GM18505 (cell line): Measurements from ENCODE around the gene LY6G6D.

Experiments
- ATAC-seq: cut with Tn5 transposase; IDR thresholded peaks from one replicate; pipeline ENCODE4 v1.9.1; 2021; ENCODE audit not compliant: unreplicated experiment
- POLR2A ChIP-seq: IDR thresholded peaks from 4 replicates; pipeline ENCODE4 v1.6.1; 2011; ENCODE audit warnings: borderline replicate concordance; ENCODE audit not compliant: insufficient read depth, insufficient read length; ENCODE audit errors: extremely low read depth

Gene LY6G6D

DNA sequence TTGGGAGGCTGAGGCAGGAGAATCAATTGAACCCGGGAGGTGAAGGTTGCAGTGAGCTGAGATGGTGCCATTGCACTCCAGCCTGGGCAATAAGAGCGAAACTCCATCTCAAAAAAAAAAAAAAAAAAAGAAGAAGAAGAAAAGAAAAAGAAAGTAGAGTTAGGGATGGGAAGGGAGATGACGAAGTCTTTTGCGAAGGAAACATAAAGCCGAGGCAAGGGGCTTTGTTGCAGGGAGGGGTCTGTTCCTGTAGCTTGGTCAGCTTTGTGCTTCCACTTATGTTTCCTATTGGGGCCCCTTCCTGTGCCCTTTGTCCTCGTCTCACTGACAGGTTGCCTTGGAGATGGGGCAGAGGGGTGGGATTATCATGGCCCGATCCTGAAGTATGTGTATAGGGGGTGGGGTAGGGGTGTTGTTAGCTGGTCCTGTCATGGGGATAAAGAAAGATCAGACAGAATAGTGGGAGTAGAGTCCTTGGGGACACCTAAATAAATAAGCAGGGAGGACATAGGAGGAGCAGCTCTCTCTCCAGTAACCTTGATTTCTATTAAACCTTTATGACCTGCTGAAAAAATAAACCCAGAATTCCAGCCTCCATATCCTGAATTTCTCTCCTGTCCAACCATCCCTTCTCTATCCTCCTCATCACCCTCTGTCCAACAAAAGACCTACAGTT lies 22.3 kb downstream of the LY6G6D start:
- TF ChIP-seq POLR2A: no peak
- ATAC-seq: no peak

DNA sequence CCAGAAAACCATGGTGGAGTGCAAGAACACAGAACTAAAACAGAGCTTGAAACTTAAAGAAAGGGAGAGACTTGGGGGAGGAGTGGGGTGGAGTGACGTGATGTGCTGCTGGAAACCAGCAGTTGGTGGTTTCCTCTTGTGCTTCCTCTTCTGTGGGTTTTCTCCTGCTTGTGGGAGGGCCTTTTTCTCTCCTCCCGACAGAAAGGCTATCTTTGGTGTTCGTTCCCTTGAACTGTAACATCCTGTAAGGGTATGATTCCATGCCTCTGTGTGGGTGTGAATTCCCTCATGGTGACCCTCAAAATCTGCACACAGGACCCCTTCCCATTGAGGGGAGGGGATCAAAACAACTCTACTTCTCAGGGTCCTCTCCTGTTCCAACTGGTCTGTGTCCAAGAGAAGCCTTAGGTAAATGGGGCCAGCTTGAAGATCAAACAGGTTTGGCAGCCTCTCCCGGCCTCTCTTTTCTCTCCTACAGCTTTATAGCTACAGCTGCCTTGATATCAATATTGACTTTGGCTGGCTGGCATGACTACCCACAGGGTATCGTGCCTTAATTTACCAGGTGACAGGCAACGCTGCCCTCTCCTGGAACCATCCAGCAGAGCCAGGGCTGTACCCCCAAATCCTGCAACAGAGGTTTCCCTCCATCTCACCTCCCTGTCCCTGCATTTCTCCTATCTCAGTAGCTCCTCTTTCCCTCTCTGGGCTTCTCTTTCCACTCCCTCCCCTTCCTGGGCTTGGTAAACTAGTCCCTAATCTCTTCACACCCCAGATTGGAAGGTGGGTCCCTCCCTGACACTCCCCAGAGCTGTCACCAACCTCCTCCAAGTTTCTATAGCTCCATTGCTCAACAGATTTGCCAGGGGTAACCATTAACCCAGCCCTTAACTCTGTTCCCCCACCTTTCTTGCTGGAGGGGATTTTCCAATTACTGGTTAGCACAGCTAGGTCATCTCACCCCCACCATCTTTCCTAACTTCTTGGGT lies 23.1 kb downstream of the LY6G6D start:
- peak; percentile 55 for TF ChIP-seq POLR2A
- ATAC-seq: peak; percentile 25

DNA sequence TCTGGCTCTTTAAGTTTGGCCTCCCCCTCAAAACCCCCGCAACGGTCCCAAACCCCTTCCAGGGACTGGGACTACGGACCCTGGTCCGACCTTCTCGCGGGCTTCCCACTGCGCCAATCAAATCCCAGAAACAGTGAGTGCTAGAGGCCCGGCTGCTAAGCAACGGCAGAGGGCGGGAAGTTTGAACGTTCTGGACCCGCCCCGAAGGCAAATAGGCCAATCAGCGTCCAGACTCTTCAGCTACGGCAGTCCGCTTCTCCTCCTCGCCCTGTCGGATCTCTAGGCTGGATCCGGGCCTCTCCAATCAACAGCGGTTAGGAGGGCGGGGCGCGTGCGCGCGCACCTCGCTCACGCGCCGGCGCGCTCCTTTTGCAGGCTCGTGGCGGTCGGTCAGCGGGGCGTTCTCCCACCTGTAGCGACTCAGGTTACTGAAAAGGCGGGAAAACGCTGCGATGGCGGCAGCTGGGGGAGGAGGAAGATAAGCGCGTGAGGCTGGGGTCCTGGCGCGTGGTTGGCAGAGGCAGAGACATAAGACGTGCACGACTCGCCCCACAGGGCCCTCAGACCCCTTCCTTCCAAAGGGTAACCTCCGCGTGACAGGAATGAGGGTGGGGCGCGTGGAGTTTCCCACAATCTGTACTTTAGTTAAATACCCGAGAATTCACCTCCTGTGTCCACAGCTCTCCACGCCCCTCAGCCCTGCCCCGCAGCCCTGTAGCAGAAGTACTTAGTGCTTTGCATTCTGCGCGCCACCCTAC lies 24.7 kb downstream of the LY6G6D start, which contains the start of gene MSH5:
MSH5 (plus strand) TSS at position 367 of the 758 bp plus-strand sequence. CDS start 462 bp downstream, outside the sequence.
- peak; percentile 57 for TF ChIP-seq POLR2A
- peak; percentile 71 for ATAC-seq

DNA sequence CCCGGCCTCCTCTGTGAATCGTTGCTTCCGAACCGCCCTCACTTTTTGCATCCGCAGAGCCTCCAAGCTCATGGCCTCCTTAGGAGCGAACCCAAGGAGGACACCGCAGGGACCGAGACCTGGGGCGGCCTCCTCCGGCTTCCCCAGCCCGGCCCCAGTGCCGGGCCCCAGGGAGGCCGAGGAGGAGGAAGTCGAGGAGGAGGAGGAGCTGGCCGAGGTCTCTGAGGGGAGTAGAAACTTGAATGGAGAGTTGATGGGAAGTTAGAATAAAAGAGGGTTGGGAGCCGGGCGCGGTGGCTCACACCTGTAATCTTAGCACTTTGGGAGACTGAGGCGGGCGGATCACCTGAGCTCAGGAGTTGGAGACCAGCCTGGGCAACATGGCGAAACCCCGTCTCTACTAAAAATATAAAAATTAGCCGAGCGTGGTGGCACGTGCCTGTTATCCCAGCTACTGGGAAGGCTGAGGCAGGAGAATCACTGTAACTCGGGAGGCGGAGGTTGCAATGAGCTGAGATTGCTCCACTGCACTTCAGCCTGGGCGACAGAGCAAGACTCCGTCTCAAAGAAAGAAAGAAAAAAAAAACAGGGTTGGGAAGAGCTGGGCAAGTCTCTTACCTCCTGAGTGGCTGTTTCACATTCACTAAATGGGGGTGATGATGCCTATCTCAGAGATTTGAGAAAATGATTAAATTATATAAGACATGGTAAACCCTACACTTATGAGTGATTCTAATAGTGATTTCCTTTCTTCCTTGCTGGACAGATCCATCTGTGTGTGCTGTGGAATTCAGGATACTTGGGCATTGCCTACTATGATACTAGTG lies 25.5 kb downstream of the LY6G6D start:
- no peak for TF ChIP-seq POLR2A
- peak; percentile 5 for ATAC-seq

DNA sequence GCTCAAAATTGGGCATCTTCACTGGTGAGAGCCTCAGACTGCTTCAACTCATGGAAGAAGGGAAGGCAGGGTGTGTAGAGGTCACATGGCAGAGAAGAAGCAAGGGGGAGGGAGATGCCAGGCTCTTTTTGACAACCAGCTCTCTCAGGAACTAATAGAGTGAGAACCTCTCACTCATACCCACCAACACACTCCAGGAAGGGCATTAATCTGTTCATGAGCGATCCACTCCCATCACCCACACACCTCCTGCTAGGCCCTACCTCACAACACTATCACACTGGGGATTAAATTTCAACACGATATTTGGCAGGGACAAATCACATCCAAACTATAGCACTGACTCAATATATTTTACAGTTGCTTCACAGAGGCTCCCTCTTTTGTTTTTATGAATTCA lies 26.7 kb downstream of the LY6G6D start:
- no peak for ATAC-seq

DNA sequence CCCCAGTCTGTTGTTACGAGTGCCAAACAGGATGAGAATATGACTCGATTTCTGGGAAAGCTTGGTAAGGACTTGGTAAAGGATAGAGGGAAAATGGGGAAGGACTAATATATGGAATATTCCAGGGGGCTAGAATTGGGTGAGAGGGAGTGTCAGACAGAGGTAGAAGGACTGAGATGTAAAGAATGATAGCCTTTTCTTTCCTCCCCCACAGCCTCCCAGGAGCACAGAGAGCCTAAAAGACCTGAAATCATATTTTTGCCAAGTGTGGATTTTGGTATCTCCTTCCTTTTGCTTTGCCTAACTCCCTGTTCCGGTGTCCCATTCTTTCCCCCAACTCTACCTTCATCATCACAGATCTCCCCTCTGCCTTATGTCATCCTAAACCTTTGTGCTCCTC lies 27.7 kb downstream of the LY6G6D start:
- no peak for ATAC-seq

More for the DNA sequence above, 26.7 kb downstream of the LY6G6D start:
- TF ChIP-seq POLR2A: no peak

DNA sequence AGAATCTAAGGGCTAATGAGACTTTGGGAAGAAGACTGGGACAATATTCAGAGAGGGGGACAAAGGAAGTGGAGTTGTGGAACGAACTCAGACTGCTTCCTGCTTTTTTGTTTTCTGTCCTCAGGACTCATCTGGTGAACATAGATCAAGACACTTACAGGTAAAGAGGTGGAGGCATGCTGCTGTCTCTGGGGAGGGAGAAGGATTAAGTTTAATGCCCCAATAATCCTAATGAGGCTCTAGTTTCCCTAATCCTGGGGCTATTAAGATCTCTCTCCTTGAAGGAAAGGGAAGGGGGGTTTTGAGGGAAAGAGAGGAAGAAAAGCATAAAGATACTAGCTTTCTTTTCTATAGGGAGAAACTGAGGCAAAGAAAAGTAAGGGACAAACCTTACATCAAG lies 29.3 kb downstream of the LY6G6D start:
- TF ChIP-seq POLR2A: no peak
- ATAC-seq: no peak

More for the DNA sequence above, 27.7 kb downstream of the LY6G6D start:
- no peak for TF ChIP-seq POLR2A

DNA sequence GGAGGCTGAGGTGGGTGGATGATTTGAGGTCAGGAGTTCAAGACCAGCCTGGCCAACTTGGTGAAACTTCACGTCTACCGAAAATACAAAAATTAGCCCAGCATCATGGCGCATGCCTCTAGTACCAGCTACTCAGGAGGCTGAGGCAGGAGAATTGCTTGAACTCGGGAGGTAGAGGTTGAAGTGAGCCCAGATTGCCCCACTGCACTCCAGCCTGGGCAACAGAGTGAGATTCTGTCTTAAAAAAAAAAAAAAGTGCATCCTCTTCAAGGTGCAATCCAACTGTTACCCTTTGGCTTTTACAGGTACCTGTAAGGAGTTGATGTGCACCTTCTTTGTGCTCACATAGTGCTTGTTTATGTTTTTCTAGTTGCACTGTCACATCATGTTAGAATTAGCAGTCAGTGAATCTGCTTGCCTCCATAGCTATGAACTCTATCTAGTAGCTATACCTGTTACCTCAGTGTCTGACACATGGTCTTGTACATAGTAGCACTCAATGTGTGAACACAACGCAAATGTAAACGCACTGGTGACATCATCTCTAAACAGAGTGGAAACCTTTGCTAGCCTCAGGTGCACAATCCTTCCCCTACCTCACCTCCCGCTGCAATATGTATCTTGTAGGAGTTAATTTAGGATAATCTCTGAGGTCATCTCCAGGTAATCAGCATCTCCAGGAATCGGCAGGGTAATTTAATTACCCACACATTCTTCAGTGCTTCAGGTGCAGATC lies 34.3 kb downstream of the LY6G6D start:
- no peak for TF ChIP-seq POLR2A

DNA sequence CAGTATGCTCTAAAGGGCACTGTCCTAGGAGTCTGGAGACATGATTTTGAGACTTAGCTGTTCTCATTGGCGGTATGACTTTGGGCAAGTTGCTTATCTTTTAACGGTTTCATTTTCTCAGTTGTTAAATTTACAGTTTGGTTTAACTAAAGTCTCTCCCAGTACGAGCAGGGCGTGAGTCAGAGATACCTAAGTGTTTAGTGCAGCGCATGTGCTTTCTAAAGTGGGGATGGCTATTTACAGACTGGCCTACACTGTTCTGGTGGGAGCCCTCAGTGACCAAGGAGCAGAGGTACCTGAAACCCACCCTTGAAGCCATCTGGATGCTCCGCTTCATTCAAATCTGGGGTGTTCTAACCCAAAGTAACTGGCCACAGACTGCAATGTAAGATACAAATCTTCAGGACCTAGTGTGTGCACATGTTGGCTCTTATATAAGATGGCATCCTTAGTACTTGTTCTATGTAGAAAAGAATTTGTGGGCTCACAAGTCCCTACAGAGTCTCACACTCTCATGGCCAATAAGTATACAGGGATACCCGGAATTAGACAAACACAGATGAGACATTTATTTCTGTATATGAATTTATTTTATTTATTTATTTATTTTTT lies 35.4 kb downstream of the LY6G6D start:
- TF ChIP-seq POLR2A: no peak
- ATAC-seq: no peak

More for the DNA sequence above, 34.3 kb downstream of the LY6G6D start:
- no peak for ATAC-seq

DNA sequence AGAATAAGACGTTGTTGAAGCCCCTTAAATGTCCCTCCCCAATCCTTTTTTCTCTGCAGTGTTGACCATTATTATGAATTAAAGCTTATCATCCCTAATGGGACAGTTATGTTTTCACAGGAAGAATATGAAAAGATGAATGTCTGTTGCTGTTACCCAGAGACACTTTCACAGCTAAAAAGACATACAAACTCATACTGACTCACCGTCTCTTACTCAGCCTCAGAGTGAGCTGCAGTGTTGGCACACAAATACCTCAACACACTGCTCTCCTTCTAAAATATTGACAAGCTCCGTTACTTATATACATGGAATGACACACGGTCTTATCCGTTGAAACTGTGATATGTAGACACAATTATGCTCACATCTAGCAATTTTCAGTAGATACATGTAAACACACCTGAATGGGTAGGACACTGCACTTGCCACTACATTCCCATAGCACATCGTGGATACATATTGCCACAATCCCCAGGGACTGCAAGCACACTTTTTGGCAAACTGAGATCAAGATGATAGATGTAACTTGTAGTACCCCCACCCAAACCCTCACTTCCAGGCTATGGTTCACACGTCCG lies 37.7 kb downstream of the LY6G6D start:
- ATAC-seq: no peak
- TF ChIP-seq POLR2A: no peak

DNA sequence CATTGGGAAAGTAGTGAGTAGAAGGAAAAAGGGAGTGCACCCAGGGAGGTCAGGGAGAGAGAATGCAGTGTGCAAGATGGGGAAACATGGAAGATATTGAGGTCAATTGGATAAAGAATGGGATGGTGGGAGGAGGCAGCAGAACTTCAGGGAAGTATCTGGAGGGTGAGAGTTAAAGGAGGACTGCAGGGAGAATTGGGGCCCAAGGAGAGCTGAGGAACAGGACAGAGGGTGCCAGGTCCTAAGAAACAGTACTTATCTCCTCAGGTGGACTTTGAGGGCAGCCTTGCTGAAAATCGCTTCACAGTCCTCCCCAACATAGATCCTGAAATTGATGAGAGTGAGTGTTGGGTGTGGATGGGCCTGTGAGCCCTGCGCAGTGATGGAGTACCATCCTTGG lies 43.1 kb downstream of the LY6G6D start:
- no peak for TF ChIP-seq POLR2A
- no peak for ATAC-seq
